ENCODE measurements around the gene CNOT10.
"Not testable (repeated sequence)": the region's sequence is repeated elsewhere in the genome, so short reads cannot be mapped to it uniquely, and the experiment has no call there.

- peak; percentile 31 to 38 (median 38) for TF ChIP-seq CTCF (IDR thresholded peaks at IDR 0.05)
- not testable (repeated sequence) for TF ChIP-seq POLR2A (IDR thresholded peaks at IDR 0.05)
Observed at GRCh38 chr3:32664630-32665075, 20.3 kb upstream of the CNOT10 start.
